H1 (cell line): Measurements from ENCODE around the gene TRPC1. TPM values are rescaled to one million over a fixed set of nuclear protein-coding genes. Genes with fewer than 3 reads are reported as not detected.

ENCODE experiments used
- CTCF ChIA-PET: fragments of 300-600 bp; sonication (Branson Sonifier 250); formaldehyde crosslinking; loops from one replicate; lab custom pipeline; 2021; ENCODE audit not compliant: partially characterized antibody; lab: Charles Lee
- POLR2A ChIA-PET: fragments of 300-600 bp; sonication (Branson Sonifier 250); formaldehyde crosslinking; loops from one replicate; lab custom pipeline; 2021; ENCODE audit warnings: inconsistent platforms; ENCODE audit not compliant: partially characterized antibody; lab: Charles Lee
- DNase-seq, 2 experiments: peaks; one replicate each; pipeline versions ENCODE4 v3.0.0 to v3.0.0-alpha.2; 2010 to 2022; ENCODE audit warnings: low spot score in 2 of 2, low read depth in 1 of 2, mixed read lengths in 1 of 2
- FAIRE-seq: peaks from 2 replicates; lab custom pipeline; 2011; peaks lifted over from hg19 to GRCh38; lab: Jason Lieb, UNC
- H2AFZ ChIP-seq: 2 replicates; pipeline ENCODE4 v1.8.1; 2012; ENCODE audit warnings: low read length, inconsistent platforms
- H2AK5ac ChIP-seq: 2 replicates; pipeline ENCODE4 v1.6.1; 2013; ENCODE audit warnings: low read depth, low read length
- H2BK120ac ChIP-seq: replicated peaks from 2 replicates; pipeline ENCODE3; 2013; ENCODE audit warnings: low read depth, low read length, inconsistent platforms
- H2BK12ac ChIP-seq: 2 replicates; pipeline ENCODE4 v1.6.1; 2013; ENCODE audit warnings: low read depth, low read length
- H2BK15ac ChIP-seq: 2 replicates; pipeline ENCODE4 v1.6.1; 2013; ENCODE audit warnings: low read length
- H2BK20ac ChIP-seq: 2 replicates; pipeline ENCODE4 v1.6.1; 2013; ENCODE audit warnings: low read length
- H2BK5ac ChIP-seq: 2 replicates; pipeline ENCODE4 v1.6.1; 2013; ENCODE audit warnings: low read depth, low read length
- H3K14ac ChIP-seq: 2 replicates; pipeline ENCODE4 v1.6.1; 2013; ENCODE audit warnings: inconsistent platforms; ENCODE audit not compliant: insufficient read length
- H3K18ac ChIP-seq: 2 replicates; pipeline ENCODE4 v1.6.1; 2013; ENCODE audit warnings: low read length; ENCODE audit errors: extremely low read depth
- H3K23ac ChIP-seq: 2 replicates; pipeline ENCODE4 v1.6.1; 2013; ENCODE audit warnings: inconsistent platforms; ENCODE audit not compliant: insufficient read length
- H3K23me2 ChIP-seq: 2 replicates; pipeline ENCODE4 v1.6.1; 2013; ENCODE audit warnings: low read depth, low read length
- H3K27ac ChIP-seq: 2 replicates; pipeline ENCODE4 v1.6.1; 2011; ENCODE audit warnings: low read depth, low read length, inconsistent platforms
- H3K27me3 ChIP-seq, 4 experiments: replicated peaks in 1 of 4; 1 replicate in 1 of 4; 2 replicates in 3 of 4; pipeline versions ENCODE4 v1.6.1 to v1.8.1; 2011 to 2013; ENCODE audit warnings: low read length in 3 of 4, mild to moderate bottlenecking in 3 of 4, inconsistent platforms in 2 of 4, mixed read lengths in 2 of 4, moderate library complexity in 1 of 4; ENCODE audit not compliant: control insufficient read depth in 3 of 4, insufficient read depth in 3 of 4; ENCODE audit errors: extremely low read depth in 1 of 4
- H3K36me3 ChIP-seq, 4 experiments: 2 replicates each; pipeline versions ENCODE4 v1.6.1 to v1.8.1; 2011 to 2013; ENCODE audit warnings: mild to moderate bottlenecking in 4 of 4, low read length in 3 of 4, moderate library complexity in 2 of 4, control low read depth in 1 of 4, inconsistent platforms in 1 of 4; ENCODE audit not compliant: insufficient read depth in 4 of 4, control insufficient read depth in 2 of 4
- H3K4ac ChIP-seq: replicated peaks from 2 replicates; pipeline ENCODE3; 2013; ENCODE audit warnings: low read length, low read depth, mixed read lengths, inconsistent platforms; ENCODE audit not compliant: insufficient read length
- H3K4me1 ChIP-seq, 4 experiments: replicated peaks in 1 of 4; 1 replicate in 1 of 4; 2 replicates in 3 of 4; pipeline versions ENCODE4 v1.6.1 to v1.8.1; 2011 to 2013; ENCODE audit warnings: low read length in 3 of 4, inconsistent platforms in 2 of 4, mixed read lengths in 1 of 4; ENCODE audit not compliant: insufficient read depth in 4 of 4, control insufficient read depth in 3 of 4
- H3K4me2 ChIP-seq, 2 experiments: 2 replicates each; pipeline versions ENCODE4 v1.6.1 to v1.8.1; 2011 to 2013; ENCODE audit warnings: low read depth in 2 of 2, low read length in 2 of 2, control low read depth in 1 of 2, inconsistent platforms in 1 of 2, mild to moderate bottlenecking in 1 of 2; ENCODE audit not compliant: insufficient read depth in 1 of 2
- H3K4me3 ChIP-seq, 4 experiments: fragments of 200-600, 300-600 bp in 1 of 4; sonication (generic), shearing (Covaris generic), sonication (Bioruptor Twin) in 1 of 4; 2 replicates each; pipeline versions ENCODE4 v1.5.1 to v1.8.1; 2011 to 2016; ENCODE audit warnings: low read length in 4 of 4, low read depth in 3 of 4, control low read depth in 2 of 4, inconsistent platforms in 2 of 4, mild to moderate bottlenecking in 2 of 4, mixed read lengths in 1 of 4, moderate library complexity in 1 of 4; ENCODE audit not compliant: insufficient read depth in 2 of 4; ENCODE audit errors: extremely low read depth in 1 of 4
- H3K56ac ChIP-seq: replicated peaks from 2 replicates; pipeline ENCODE3; 2013; ENCODE audit warnings: low read depth, mild to moderate bottlenecking, mixed read lengths, low read length, inconsistent platforms; ENCODE audit not compliant: insufficient read length
- H3K79me1 ChIP-seq: 2 replicates; pipeline ENCODE4 v1.6.1; 2013; ENCODE audit warnings: low read depth, low read length, control low read depth
- H3K79me2 ChIP-seq, 2 experiments: 2 replicates each; pipeline versions ENCODE4 v1.6.1 to v1.8.1; 2012 to 2013; ENCODE audit warnings: low read length in 2 of 2, mild to moderate bottlenecking in 2 of 2, inconsistent platforms in 1 of 2; ENCODE audit not compliant: insufficient read depth in 2 of 2, control insufficient read depth in 1 of 2
- H3K9ac ChIP-seq, 4 experiments: replicated peaks in 1 of 4; 1 replicate in 1 of 4; 2 replicates in 3 of 4; pipeline versions ENCODE4 v1.6.1 to v1.8.1; 2011 to 2013; ENCODE audit warnings: low read depth in 3 of 4, low read length in 3 of 4, control low read depth in 2 of 4, mild to moderate bottlenecking in 2 of 4, moderate library complexity in 2 of 4, inconsistent platforms in 1 of 4; ENCODE audit errors: extremely low read depth in 1 of 4
- H3K9me3 ChIP-seq, 2 experiments: 2 replicates each; pipeline versions ENCODE4 v1.6.1 to v1.8.1; 2012 to 2013; ENCODE audit warnings: mild to moderate bottlenecking in 2 of 2, moderate library complexity in 2 of 2, control low read depth in 1 of 2, inconsistent platforms in 1 of 2, low read depth in 1 of 2, low read length in 1 of 2, mixed read lengths in 1 of 2; ENCODE audit not compliant: insufficient read depth in 2 of 2
- H4K20me1 ChIP-seq, 2 experiments: replicated peaks in 1 of 2; 2 replicates each; pipeline versions ENCODE3 to v1.8.1; 2011 to 2013; ENCODE audit warnings: inconsistent platforms in 2 of 2, low read length in 2 of 2, mild to moderate bottlenecking in 1 of 2; ENCODE audit not compliant: insufficient read depth in 2 of 2, control insufficient read depth in 1 of 2
- H4K5ac ChIP-seq: 2 replicates; pipeline ENCODE4 v1.6.1; 2013; ENCODE audit warnings: low read length, low read depth, mixed read lengths, inconsistent platforms; ENCODE audit not compliant: insufficient read length
- H4K8ac ChIP-seq: 2 replicates; pipeline ENCODE4 v1.8.0; 2013; ENCODE audit warnings: mild to moderate bottlenecking, moderate library complexity, low read length, inconsistent platforms; ENCODE audit not compliant: insufficient read depth; ENCODE audit errors: extremely low read depth
- H4K91ac ChIP-seq: replicated peaks from 2 replicates; pipeline ENCODE3; 2013; ENCODE audit warnings: low read length, mixed read lengths, inconsistent platforms; ENCODE audit not compliant: insufficient read length
- BCL11A ChIP-seq, 2 experiments: IDR thresholded peaks; one replicate each; pipeline ENCODE4 v1.6.1; 2011; ENCODE audit warnings: low read depth in 2 of 2, low read length in 2 of 2, mild to moderate bottlenecking in 2 of 2
- KDM1A ChIP-seq: fragments of 200-600, 300-600 bp; sonication (generic); IDR thresholded peaks from 2 replicates; pipeline ENCODE4 v1.7.1; 2016; ENCODE audit warnings: mild to moderate bottlenecking, low read length, borderline replicate concordance
- NRF1 ChIP-seq: IDR thresholded peaks from 2 replicates; pipeline ENCODE4 v1.6.1; 2011; ENCODE audit warnings: mild to moderate bottlenecking, low read depth, low read length, improper control_type of control experiment
- PHF8 ChIP-seq: fragments of 200-600 bp; sonication (generic); conservative IDR thresholded peaks from 2 replicates; pipeline ENCODE4 v1.7.1; 2012; ENCODE audit warnings: low read depth, mild to moderate bottlenecking, inconsistent platforms, low read length, moderate library complexity
- SIX5 ChIP-seq: IDR thresholded peaks from 2 replicates; pipeline ENCODE4 v1.6.1; 2011; ENCODE audit warnings: mild to moderate bottlenecking, low read depth, low read length
- TCF12 ChIP-seq: IDR thresholded peaks from 2 replicates; pipeline ENCODE4 v1.6.1; 2011; ENCODE audit warnings: low read depth, mild to moderate bottlenecking, low read length
- YY1 ChIP-seq: IDR thresholded peaks from 2 replicates; pipeline ENCODE4 v1.6.1; 2011; ENCODE audit warnings: low read depth, mild to moderate bottlenecking, low read length
- WGBS, 2 experiments: shearing (Covaris generic) in 1 of 2; methylation state at CpG; one replicate each; pipeline versions ENCODE4 v1.1.6 to v1.1.7; 2013 to 2015; ENCODE audit warnings: low lambda C conversion rate in 2 of 2, mixed read lengths in 2 of 2, inconsistent platforms in 1 of 2, low coverage in 1 of 2, missing lambda C conversion rate in 1 of 2; ENCODE audit not compliant: insufficient replicate concordance in 2 of 2, insufficient coverage in 1 of 2, insufficient read length in 1 of 2; ENCODE audit errors: extremely low coverage in 1 of 2, missing lambda C conversion rate in 1 of 2; 5-methylcytosine and 5-hydroxymethylcytosine counted together
- polyA plus RNA-seq, 7 experiments: library from polyadenylated mRNA; depleted of rRNA in 3 of 7; stranded (reverse) in 5 of 7; unstranded in 2 of 7; fragments of >200 nt in 5 of 7; fragments of 200-250 nt in 2 of 7; gene quantifications; 1 replicate in 5 of 7; 2 replicates in 1 of 7; 4 replicates in 1 of 7; pipeline versions ENCODE4 v1.2.1 to v1.2.3, GENCODE V29; 2011 to 2013; ENCODE audit warnings: missing spikeins in 2 of 7, mixed read lengths in 2 of 7
- total RNA-seq: library from RNA; stranded (reverse); fragmentation: NEBNext Ultra II Directional; extraction: Animal tissue kit (Norgen Biotek cat#: 25700); gene quantifications from 2 replicates; pipeline ENCODE4 v1.2.1, GENCODE V29; 2021

The TRPC1 gene
- total and polyA plus RNA-seq, 2 of the 8 experiments (the other 6 are each of a cell fraction or from before 2014, with no cell fraction given), result 22.6 to 23.1 TPM

DNA sequence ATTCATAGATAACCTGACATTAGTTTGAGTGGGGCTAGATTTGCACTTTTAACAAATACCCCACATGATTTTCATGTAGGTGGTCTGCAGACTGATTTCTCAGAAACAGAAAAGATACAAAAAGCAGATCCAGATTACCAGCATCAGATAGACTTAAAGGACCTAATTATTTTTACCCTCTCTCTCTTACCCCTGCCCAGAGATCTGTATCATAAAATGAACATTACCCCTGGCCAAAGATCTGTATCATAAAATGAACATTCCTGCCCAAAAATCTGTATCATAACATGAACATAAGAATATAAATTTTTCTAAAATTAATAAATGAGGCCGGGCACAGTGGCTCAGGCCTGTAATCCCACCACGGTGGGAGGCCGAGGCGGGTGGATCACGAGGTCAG lies 14.6 kb upstream of the TRPC1 start:
- Histone ChIP-seq H3K18ac (no peak overlapping the region), H3K23ac (no peak overlapping the region), H3K23me2 (no peaks in the 10 kb centered on the region), H2BK5ac (no peak overlapping the region), H3K4me1 (no peaks in the 10 kb centered on the region), H3K27ac (no peak overlapping the region), H3K79me1 (no peaks in the 10 kb centered on the region), H3K9ac (no peak overlapping the region), H3K79me2 (no peaks in the 10 kb centered on the region), H2BK15ac (no peak overlapping the region), H4K91ac (no peak overlapping the region), H3K4me3 (no peak overlapping the region), H3K4ac (no peak overlapping the region), H4K5ac (no peak overlapping the region), H4K20me1 (no peaks in the 10 kb centered on the region), H3K27me3 (no peaks in the 10 kb centered on the region), H2AK5ac (no peak overlapping the region), H2BK20ac (no peak overlapping the region), H2BK120ac (no peak overlapping the region), H3K14ac (no peak overlapping the region), H3K36me3 (no peaks in the 10 kb centered on the region; a peak in 1 of 8 replicates), H3K56ac (no peak overlapping the region), H3K4me2 (no peak overlapping the region), H2BK12ac (no peak overlapping the region), H2AFZ (no peak overlapping the region), H3K9me3 (no peaks in the 10 kb centered on the region), H4K8ac (no peak overlapping the region)
- no peak for DNase-seq
- ChIA-PET POLR2A (no interaction called here), CTCF (no interaction called here)
- WGBS, 2 experiments, result 89% methylated on average over 5 of the region's 5 CpGs; no CpG with 5 or more reads in 1 of the 2 experiments
- TF ChIP-seq BCL11A (IDR thresholded peaks at IDR 0.05; ENCODE audit: low read depth in 2 of 2, low read length in 2 of 2) (no peak), NRF1 (no peak), YY1 (no peak), PHF8 (no peak), KDM1A (no peak), TCF12 (no peak), SIX5 (no peak)
- no peak for FAIRE-seq
